ENCODE data around the gene CPVL. TPM values are rescaled to one million over a fixed set of nuclear protein-coding genes. Genes with fewer than 3 reads are reported as not detected.

Gene CPVL
- total RNA-seq, 1 experiment from 2014 or later, result 35.4 TPM

GRCh38 chr7:29005406-29005805 lies 140.9 kb downstream of the CPVL start:
- no peak for DNase-seq (ENCODE audit: low read depth)

DNA sequence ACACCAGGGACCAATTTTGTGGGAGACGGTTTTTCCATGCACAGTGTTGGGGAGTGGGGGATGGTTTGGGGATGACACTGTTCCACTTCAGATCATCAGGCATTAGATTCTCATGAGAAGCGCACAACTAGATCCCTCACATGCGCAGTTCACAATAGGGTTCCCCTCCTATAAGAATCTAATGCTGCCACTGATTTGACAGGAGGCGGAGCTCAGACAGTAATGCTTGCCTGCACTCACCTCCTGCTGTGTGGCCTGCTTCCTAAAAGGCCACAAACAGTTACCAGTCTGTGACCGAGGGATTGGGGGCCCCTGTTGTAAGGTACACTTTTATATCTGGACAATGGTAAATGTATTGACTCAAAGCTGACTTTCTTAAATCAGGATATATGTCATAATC lies 142.6 kb downstream of the CPVL start:
- DNase-seq (ENCODE audit: low read depth), result no peak

DNA sequence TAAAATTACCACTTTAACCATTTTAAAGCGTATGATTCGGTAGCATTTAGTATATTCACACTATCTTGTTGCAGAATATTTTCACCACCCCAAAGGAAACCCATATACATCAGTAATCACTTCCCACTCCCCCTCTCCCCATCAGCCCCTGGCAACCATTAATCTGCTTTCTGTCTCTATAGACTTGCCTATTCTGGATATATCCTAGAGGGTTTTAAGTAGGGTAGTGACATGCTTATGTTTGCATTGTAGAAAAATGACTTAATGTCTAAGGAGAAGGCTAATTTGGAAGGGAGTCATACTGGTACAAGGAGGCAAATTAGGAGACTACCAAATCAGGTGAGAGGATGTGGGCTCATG lies 145.6 kb downstream of the CPVL start:
- no peak for DNase-seq (ENCODE audit: low read depth)

DNA sequence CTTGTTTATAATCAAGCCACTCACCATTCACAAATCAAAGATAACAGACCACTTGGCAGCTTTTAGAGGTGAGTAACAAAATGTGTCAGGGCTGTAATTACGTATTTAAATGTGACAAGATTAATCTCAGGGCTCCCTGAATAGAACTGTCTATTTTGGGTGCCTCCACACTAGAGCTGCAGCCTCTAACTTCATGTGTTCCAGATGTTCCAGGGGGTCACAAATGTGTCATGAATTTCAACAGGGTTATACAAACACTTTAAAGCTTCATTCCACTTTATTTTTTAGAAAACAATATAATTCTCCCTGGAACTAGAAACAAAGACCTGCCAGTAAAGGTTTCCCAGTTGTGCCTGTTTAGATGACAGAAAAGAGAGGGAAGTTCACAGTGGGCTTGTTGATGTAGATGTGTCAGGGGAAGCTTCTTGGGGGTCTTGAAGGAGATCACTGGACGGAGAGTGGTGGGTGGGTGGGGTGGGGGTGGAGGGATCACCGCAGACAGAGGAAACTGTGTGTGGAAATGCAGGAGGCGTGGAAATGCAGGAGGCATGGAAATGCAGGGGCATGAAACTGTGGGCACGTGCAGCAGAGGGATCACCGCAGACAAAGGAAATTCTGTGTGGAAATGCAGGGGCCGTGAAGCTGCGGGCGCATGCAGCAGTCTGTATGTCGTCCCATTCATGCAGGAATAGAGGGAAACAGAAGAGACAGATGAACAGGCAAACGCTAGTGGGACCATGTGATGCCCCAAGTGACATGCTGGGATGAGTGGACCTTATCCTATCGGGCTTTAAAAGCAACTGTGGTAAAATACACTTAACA lies 146.2 kb downstream of the CPVL start:
- DNase-seq (ENCODE audit: low read depth), result no peak

DNA sequence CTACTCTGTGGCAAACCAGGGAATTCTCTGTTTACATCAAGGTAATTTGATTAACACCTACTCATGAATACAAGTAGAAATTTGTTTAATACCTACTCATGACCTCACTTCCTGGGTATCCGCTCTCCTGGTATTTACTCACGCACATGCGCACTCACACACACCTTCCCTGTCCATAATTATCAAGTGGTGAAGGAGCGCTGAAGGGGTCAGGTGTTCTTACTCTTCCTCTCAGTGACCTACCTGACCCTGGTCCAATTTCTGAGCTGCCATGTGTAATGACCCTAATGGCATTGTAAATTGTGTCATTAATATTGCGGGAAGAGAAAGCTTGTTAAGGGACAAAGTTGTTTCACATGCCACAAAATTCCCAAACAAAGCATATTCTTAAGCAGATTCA lies 146.9 kb downstream of the CPVL start:
- DNase-seq (ENCODE audit: low read depth), result no peak

DNA sequence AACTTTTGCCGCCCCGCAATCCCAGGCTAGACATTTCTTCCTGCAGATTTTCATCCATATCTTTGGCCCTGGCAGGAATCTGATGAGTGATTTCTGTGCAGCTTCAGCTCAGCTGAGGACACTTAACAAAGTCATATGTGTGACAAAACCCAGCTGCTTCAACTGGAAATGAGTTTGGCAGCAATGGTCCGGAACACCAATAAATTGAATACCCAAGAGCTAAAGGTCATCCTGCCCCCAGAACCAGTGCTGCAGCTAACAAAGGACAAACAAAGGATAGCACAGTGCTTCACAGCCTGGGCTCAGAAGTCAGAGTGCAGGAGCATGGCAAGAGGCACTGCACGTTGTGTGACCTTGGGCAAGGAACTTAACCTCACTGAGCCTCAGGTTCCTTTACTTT lies 148.2 kb downstream of the CPVL start:
- DNase-seq (ENCODE audit: low read depth), result no peak

GRCh38 chr7:28996836-28997235 lies 149.5 kb downstream of the CPVL start:
- DNase-seq (ENCODE audit: low read depth), result no peak

DNA sequence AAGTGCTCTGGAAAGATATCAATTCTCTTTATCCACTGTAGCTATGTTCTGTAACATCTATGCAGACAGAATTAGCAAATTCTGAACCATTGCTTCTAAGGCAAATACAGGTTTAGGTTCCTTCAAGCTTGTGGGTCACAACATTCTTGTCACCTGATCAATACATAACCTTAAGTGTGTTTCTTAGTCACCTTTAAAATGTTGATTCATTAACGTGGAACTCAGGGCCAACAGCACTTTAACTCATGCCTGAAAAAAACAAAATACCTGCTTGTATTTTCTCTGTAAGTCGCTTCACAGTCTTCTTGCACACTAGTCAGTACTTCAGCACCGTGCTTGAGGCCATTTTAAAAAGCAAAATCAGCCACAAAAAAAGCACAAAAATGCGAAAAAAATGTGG lies 153.0 kb downstream of the CPVL start:
- DNase-seq (ENCODE audit: low read depth), result no peak

GRCh38 chr7:28992798-28993197 lies 153.5 kb downstream of the CPVL start:
- DNase-seq (ENCODE audit: low read depth), result no peak

- no peak for DNase-seq (ENCODE audit: low read depth)
These were observed 156.0 kb downstream of the CPVL start for GRCh38 chr7:28990200-28990960.

DNA sequence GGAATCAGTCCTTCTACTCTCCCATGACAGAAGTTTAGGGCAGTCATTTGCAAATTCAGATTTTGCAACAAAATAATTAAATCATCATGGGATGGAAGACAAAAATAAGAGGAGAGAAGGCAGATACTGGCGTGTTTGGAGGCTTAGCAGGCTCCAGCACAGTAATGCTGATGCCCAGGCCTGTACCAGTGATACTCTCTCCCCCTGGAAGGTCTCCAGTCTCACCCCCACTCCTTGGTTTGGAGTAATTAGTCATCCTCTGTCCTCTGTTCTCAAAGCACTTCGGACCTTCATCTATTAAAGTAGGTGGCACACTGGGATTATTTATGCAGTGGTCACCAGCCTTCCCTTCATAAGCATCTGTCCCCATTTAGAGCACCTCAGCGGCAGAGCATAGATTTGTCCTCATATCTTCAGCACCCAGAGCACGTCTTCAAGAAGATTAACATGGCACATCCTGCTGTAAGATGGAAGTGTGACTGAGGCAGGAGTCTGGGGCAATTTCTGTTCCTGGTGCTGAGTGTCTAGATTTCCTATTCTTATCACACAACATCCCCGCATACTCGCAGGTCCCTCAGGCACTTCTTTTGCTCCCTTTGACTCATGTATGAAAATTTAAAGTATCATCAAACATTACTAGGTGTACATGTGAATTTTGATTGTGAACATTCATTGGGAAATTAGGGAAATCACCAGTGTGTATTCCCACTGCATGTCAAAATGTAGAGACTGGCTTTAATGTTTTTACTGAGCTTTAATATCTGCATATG lies 156.9 kb downstream of the CPVL start:
- no peak for DNase-seq (ENCODE audit: low read depth)

DNA sequence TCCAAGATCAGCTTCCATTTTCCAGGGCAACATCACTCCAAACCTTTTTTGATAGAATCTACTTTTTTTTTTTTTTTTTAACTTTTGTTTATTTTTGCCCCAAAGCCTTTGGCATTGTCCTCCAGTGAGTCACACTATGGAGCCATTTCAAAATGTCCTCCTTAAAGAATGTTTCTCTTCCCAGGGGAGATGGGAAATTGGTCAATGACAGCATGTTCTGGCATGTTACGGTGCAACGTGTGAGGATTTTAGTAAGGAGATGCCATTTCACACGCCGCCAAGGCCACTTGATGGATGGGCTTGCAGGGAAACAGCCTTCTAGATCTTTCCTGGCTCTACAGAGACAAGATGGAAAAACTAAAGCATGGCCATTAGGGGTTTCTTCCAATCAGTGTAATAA lies 157.5 kb downstream of the CPVL start:
- DNase-seq (ENCODE audit: low read depth), result peak; percentile 95

- DNase-seq (ENCODE audit: low read depth), result no peak
These were observed 158.2 kb downstream of the CPVL start for GRCh38 chr7:28988091-28988490.

GRCh38 chr7:28986765-28987110 lies 159.6 kb downstream of the CPVL start:
- DNase-seq (ENCODE audit: low read depth), result no peak

DNA sequence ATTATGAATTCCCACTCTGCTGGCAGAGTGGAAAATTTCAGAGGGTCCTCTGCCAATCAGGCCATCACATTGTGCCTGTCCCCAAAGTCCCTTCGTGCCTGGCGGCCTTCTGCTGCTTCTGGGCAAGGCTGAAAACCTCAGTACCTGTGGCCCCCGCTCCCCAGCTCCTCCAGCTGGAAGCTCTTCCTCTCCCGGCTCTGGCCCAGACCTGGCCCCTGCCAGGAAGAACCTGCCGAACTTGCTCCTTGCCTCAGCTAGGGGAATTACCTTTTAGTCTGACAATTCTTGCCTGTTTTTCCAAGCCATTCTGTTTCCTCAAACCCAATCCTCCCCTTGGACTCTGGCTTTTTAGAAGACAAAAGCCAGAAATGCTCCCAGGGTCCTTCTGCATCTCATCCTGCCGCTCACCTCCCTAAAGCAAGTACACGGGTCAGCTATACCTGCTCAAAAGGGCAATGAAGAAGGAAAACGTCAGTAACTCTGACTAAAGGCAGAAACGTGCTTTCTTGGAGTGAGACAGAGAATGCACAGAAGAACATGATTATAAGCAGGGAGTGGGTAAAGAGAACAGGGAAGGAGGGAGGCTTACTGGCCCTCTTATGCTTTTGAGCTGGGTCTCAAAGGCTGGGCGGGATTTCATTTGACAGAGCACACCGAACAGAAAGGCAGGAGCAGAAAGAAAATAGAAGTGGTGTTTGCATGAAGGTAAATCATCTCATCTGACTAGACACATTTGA lies 160.1 kb downstream of the CPVL start:
- DNase-seq (ENCODE audit: low read depth), result no peak

DNA sequence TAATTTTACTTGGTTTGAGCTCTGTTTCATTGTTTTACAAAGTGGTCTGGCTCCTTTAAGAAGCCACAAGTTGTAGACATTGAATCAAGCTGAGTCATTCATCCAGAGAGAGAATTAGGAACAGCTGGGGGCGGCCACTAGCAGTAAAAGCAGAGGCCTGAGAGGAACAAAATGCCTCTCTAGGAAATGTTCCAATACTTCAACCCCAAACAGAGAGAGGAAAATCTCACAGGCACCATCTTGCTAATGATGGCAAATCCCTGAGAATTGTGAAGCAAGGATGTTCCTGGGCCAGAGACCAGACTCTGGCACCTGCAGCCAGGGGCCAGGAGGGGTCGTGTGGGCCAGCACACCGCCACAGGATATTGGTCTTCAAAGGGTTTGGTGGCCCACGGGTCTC lies 161.7 kb downstream of the CPVL start:
- peak; percentile 84 for DNase-seq (ENCODE audit: low read depth)

DNA sequence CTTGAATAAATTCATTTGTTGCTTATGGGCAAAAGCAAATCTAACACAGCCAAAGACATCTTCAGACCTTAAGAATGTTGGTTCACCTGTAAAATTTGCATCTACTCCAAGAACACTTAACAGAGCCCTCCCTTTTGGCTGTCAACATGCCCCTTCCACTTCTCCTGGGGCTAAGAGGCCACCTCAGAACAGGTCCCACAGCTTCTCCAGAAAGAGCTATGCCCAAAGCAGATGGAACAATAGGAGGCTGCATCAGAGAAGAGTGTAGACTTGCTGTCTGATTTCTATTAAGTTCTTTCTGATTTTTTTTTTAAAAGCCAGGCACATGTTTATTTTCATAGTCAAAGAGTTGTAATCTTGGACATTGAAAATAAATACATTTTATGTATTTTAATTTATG lies 162.1 kb downstream of the CPVL start:
- no peak for DNase-seq (ENCODE audit: low read depth)

- DNase-seq (ENCODE audit: low read depth), result no peak
These were observed 162.7 kb downstream of the CPVL start for GRCh38 chr7:28983396-28984190.

DNA sequence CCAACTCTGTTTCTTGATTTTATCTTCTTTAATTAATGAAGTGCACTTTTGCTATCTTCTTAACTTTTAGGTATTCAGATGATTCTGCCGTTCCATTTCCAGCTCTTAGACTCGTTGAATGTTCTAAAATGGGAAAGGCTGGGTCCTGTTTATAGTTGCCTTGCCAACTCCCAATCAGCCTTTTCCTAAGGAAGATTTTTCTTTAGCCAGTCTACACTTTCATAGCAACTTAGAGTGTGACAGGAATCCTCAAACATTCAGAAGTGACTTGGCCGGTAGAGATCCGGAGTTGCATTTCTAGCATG lies 165.2 kb downstream of the CPVL start:
- no peak for DNase-seq (ENCODE audit: low read depth)

GRCh38 chr7:28980451-28981160 lies 165.7 kb downstream of the CPVL start:
- DNase-seq (ENCODE audit: low read depth), result peak; percentile 19

- no peak for DNase-seq (ENCODE audit: low read depth)
These were observed 166.6 kb downstream of the CPVL start for GRCh38 chr7:28979776-28980175.
